Suprapubic skin (tissue), 4 donors: ENCODE results near the gene AMPD2. TPM values are rescaled to one million over a fixed set of nuclear protein-coding genes. Genes with fewer than 3 reads are reported as not detected.
A peak's percentile ranks its signal among the peaks of the same experiment; 100 is the strongest.

Experiments used
- DNase-seq, 2 donors: peaks; one replicate each; pipeline ENCODE4 v3.0.0-alpha.2; 2019; ENCODE audit warnings: low spot score in 2 of 2
- H3K27ac ChIP-seq: fragments of 200-600 bp; sonication (generic); one replicate; pipeline ENCODE4 v1.5.1; 2019
- H3K27me3 ChIP-seq: fragments of 200-600 bp; sonication (generic); one replicate; pipeline ENCODE4 v1.5.1; 2019
- H3K36me3 ChIP-seq: fragments of 200-600 bp; sonication (generic); one replicate; pipeline ENCODE4 v1.5.1; 2019
- H3K4me1 ChIP-seq: fragments of 200-600 bp; sonication (generic); one replicate; pipeline ENCODE4 v1.5.1; 2019
- H3K4me3 ChIP-seq: fragments of 200-600 bp; sonication (generic); one replicate; pipeline ENCODE4 v1.5.1; 2019; ENCODE audit warnings: mild to moderate bottlenecking
- H3K9me3 ChIP-seq: fragments of 200-600 bp; sonication (generic); one replicate; pipeline ENCODE4 v1.5.1; 2019
- EP300 ChIP-seq: sonication (generic); formaldehyde crosslinking; IDR thresholded peaks from one replicate; pipeline ENCODE4 v1.6.1; 2017; ENCODE audit warnings: antibody characterized with exemption
- POLR2A ChIP-seq, 2 donors: fragments of 450-650 bp; IDR thresholded peaks; one replicate each; pipeline ENCODE4 v1.6.1; 2017; ENCODE audit warnings: antibody characterized with exemption in 2 of 2, mild to moderate bottlenecking in 2 of 2, moderate library complexity in 2 of 2
- POLR2AphosphoS5 ChIP-seq, 3 donors: sonication (generic); formaldehyde crosslinking; IDR thresholded peaks; one replicate each; pipeline ENCODE4 v1.6.1; 2017; ENCODE audit warnings: antibody characterized with exemption in 3 of 3
- WGBS: methylation state at CpG from one replicate; pipeline ENCODE4 v1.1.5; 2018; 5-methylcytosine and 5-hydroxymethylcytosine counted together
- total RNA-seq, 4 donors: library from RNA; depleted of rRNA; stranded (reverse); fragments of >200 nt; gene quantifications; one replicate each; pipeline ENCODE4 v1.1.0, GENCODE V29; 2016
- TF ChIP-seq, protein P1 (sequence below), 2 donors: fragments of 200-600 bp in 1 of 2; fragments of 450-650 bp in 1 of 2; sonication (generic) in 1 of 2; IDR thresholded peaks; one replicate each; pipeline ENCODE4 v1.5.1; 2016 to 2019; ENCODE audit warnings: antibody characterized with exemption in 2 of 2, mild to moderate bottlenecking in 1 of 2, moderate library complexity in 1 of 2

The AMPD2 gene
- total RNA-seq, 4 donors from 2014 or later: 48.4 to 69.1 (median 58.1) TPM

DNA sequence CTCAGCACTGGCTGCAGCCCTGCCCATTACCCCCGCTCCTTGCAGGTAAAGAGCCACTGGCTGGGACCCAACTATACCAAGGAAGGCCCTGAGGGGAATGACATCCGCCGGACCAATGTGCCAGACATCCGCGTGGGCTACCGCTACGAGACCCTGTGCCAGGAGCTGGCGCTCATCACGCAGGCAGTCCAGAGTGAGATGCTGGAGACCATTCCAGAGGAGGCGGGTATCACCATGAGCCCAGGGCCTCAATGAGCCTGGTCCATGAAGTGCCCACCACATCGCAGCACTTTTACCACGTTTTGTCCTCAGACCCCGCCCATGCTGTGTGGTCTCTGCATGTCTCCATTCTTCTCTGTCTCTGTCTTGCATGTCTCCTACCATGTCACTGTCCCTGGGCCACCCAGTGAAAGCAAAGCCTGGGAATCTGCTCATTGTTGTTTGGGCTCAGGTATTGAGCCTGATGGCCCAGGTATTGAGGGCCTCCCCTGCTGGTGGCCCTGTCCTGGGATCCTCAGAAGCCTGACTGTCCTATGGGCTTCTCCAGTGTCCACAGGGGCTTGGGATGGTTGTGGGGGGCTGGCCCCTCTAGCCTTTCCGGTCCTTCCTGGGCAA lies 11.4 kb downstream of the AMPD2 start:
- Histone ChIP-seq H3K4me3 (no peak overlapping the region), H3K9me3 (no peaks in the 10 kb centered on the region), H3K4me1 (peaks cover 27% of the 10 kb centered on the region), H3K27me3 (no peaks in the 10 kb centered on the region), H3K36me3 (peaks cover 53% of the 10 kb centered on the region), H3K27ac (no peak overlapping the region)
- TF ChIP-seq POLR2AphosphoS5 (IDR thresholded peaks at IDR 0.05): no peak
- no peak for TF ChIP-seq EP300
- no peak for TF ChIP-seq POLR2A (IDR thresholded peaks at IDR 0.05)
- TF ChIP-seq, protein P1, sequence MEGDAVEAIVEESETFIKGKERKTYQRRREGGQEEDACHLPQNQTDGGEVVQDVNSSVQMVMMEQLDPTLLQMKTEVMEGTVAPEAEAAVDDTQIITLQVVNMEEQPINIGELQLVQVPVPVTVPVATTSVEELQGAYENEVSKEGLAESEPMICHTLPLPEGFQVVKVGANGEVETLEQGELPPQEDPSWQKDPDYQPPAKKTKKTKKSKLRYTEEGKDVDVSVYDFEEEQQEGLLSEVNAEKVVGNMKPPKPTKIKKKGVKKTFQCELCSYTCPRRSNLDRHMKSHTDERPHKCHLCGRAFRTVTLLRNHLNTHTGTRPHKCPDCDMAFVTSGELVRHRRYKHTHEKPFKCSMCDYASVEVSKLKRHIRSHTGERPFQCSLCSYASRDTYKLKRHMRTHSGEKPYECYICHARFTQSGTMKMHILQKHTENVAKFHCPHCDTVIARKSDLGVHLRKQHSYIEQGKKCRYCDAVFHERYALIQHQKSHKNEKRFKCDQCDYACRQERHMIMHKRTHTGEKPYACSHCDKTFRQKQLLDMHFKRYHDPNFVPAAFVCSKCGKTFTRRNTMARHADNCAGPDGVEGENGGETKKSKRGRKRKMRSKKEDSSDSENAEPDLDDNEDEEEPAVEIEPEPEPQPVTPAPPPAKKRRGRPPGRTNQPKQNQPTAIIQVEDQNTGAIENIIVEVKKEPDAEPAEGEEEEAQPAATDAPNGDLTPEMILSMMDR (IDR thresholded peaks at IDR 0.05): no peak
- DNase-seq: no peak
- WGBS: 89% methylated on average over 9 of the region's 14 CpGs

DNA sequence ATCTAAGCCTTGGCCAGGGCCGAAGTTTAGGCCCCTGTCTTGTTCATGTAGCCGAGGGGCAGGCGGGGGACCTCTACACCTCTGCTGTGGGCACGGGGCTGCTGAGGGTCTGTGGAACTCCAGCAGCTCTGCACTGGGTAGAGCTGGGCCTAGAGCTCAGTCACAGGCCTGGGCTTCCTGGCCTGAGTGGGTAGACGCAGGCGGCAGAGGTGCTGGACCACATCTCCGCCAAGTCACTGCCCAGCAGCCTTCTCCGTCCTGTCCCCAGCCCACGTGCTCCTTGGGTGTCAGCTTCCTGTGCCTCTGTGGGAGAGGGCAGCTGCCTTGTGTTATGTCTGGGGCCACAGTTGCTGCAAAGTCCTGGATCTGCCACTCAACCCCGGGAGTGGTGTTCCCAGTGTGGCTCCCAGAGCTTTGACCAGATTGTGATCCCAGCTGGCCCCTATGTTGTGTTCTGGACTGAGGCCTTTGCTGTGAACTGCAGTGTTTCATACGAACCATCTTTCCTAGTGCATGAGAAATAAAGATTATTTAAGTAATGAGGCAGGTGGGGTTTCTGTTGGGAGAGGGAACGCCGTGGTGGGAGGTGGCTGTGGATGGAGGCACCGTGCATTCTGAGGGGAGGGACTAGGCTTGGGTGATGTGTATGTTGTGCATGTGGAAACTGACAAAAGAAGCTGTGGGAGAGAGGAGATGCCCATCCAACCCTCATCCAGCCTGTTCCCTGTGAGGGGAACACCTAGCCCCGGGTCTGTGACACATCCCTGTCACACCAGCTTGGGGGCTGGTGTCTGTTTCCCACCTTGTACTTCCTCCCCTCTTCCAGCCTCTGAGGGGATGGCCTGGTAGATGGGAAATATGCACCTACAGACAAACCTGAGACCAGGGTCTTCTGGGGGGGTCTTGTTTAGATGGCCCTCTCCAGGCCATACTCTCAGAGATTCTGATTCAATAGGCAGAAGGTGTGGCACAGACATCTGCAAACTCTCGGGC lies 12.2 kb downstream of the AMPD2 start:
- H3K4me1 ChIP-seq: peaks cover 35% of the 10 kb centered on the region
- no peaks in the 10 kb centered on the region for H3K9me3 ChIP-seq
- no peak overlapping the region for H3K27ac ChIP-seq
- TF ChIP-seq, protein P1 (IDR thresholded peaks at IDR 0.05): no peak
- no peak for TF ChIP-seq EP300
- TF ChIP-seq POLR2AphosphoS5 (IDR thresholded peaks at IDR 0.05): no peak
- TF ChIP-seq POLR2A (IDR thresholded peaks at IDR 0.05): no peak
- WGBS: 65% methylated on average over 7 of the region's 16 CpGs
- H3K4me3 ChIP-seq: no peak overlapping the region
- H3K27me3 ChIP-seq: no peaks in the 10 kb centered on the region
- peak in 1 of 2 donors; percentile 76 for DNase-seq
- peaks cover 45% of the 10 kb centered on the region for H3K36me3 ChIP-seq

DNA sequence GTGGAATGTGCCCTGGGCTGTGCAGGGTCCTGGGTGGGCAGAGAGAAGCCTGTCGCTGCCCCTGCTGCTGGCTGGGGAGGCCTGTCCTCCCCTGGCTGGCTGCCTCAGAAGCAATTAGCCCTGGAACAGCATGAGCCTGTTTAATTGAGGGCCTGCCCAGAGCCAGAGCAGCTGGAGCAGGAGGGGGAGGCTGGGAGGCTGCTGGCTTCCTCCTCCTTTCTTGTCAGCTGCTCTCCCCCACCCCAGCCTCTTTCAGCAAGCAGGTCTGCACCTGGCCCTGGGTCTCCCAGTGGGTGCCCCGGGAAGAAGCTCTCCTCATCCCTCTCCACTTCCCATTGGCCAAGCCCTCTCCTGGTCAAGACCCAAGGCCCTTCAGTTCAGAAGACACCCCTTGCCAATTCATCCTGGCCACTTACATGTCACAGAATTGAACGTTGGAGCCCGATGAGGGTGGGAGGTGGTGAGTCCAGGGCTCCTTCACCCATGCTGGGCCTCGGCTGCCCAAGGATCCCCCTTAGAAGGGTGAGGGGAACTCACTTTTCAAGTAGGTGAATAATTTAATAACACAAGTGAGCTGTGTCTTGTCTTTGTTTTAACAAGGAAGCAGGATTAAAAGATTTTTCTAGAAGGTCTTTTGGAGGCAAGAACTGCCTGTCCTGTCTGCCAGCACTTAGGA lies 13.2 kb downstream of the AMPD2 start:
- H3K9me3 ChIP-seq: no peaks in the 10 kb centered on the region
- no peak for TF ChIP-seq POLR2AphosphoS5 (IDR thresholded peaks at IDR 0.05)
- TF ChIP-seq POLR2A (IDR thresholded peaks at IDR 0.05): no peak
- TF ChIP-seq EP300: no peak
- TF ChIP-seq, protein P1 (IDR thresholded peaks at IDR 0.05): no peak
- H3K36me3 ChIP-seq: peaks cover 35% of the 10 kb centered on the region
- no peaks in the 10 kb centered on the region for H3K27me3 ChIP-seq
- H3K27ac ChIP-seq: no peak overlapping the region
- peak in 1 of 2 donors; percentile 57 for DNase-seq
- WGBS: 46% methylated on average over 4 of the region's 5 CpGs
- H3K4me3 ChIP-seq: no peak overlapping the region
- peaks cover 35% of the 10 kb centered on the region for H3K4me1 ChIP-seq

DNA sequence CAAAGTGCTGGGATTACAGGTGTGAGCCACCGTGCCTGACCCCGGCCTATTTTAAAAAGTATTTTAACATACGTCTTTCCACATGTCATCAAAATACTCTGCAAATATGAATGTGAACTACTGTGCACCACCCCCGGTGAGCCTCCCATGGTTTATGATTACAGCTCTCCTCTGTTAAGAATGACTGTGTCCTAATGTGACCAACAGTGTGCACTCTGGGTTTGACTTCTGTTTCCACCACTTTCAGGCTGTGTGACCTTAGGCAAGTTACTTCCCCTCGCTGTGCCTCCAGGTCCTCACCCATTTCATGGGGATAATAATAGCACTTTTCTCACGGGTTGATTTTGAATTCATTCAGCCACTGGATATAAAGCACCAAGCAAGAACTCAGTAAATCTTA lies 14.7 kb downstream of the AMPD2 start:
- WGBS: 82% methylated on average over 6 of the region's 6 CpGs
- no peak for TF ChIP-seq POLR2AphosphoS5 (IDR thresholded peaks at IDR 0.05)
- TF ChIP-seq POLR2A (IDR thresholded peaks at IDR 0.05): no peak
- TF ChIP-seq, protein P1 (IDR thresholded peaks at IDR 0.05): no peak
- no peak for TF ChIP-seq EP300
- Histone ChIP-seq H3K27ac (no peak overlapping the region), H3K36me3 (peaks cover 20% of the 10 kb centered on the region), H3K4me3 (no peak overlapping the region), H3K27me3 (no peaks in the 10 kb centered on the region), H3K4me1 (peaks cover 35% of the 10 kb centered on the region), H3K9me3 (no peaks in the 10 kb centered on the region)
- peak in 1 of 2 donors; percentile 41 for DNase-seq
